Upper lobe of right lung (tissue), 1 donor: Measurements from ENCODE around the gene ZSCAN22. TPM values are rescaled to one million over a fixed set of nuclear protein-coding genes. Genes with fewer than 3 reads are reported as not detected.

Experiments used
- ATAC-seq: fragments of 200-7000 bp; cut with Tn5 transposase; one replicate; pipeline ENCODE4 v1.9.1; 2020; ENCODE audit warnings: mild to moderate bottlenecking, moderate library complexity
- DNase-seq: peaks from one replicate; pipeline ENCODE4 v3.0.0-alpha.2; 2020
- H3K27ac ChIP-seq: fragments of 200-600 bp; one replicate; pipeline ENCODE4 v1.8.0; 2022
- H3K27me3 ChIP-seq: fragments of 200-600 bp; one replicate; pipeline ENCODE4 v1.8.0; 2022; ENCODE audit warnings: mild to moderate bottlenecking
- H3K36me3 ChIP-seq: fragments of 200-600 bp; one replicate; pipeline ENCODE4 v1.8.0; 2022
- H3K4me1 ChIP-seq: fragments of 200-600 bp; one replicate; pipeline ENCODE4 v1.8.0; 2022
- H3K4me3 ChIP-seq: fragments of 200-600 bp; one replicate; pipeline ENCODE4 v1.8.0; 2022; ENCODE audit warnings: mild to moderate bottlenecking
- H3K9me3 ChIP-seq: fragments of 200-600 bp; one replicate; pipeline ENCODE4 v1.8.0; 2022
- CTCF ChIP-seq: fragments of 200-600 bp; IDR thresholded peaks from one replicate; pipeline ENCODE4 v1.8.0; 2022; ENCODE audit warnings: antibody characterized with exemption
- intact Hi-C: fragments of 100-400 bp; cut with DNase I; formaldehyde crosslinking; loops from one replicate; pipeline ENCODE4 v1.11.0; 2022
- total RNA-seq: library from RNA; stranded (reverse); fragmentation: NEBNext Ultra II Directional; extraction: Animal tissue kit (Norgen Biotek cat#: 25700); gene quantifications from one replicate; pipeline ENCODE4 v1.2.1, GENCODE V29; 2021
- donor health status: DM: no; HTN: yes; CAD: no; lungs with severe emphysema.

ZSCAN22 gene
- total RNA-seq, 1 donor from 2014 or later: 4.0 TPM

GRCh38 chr19:58304255-58304654 is 22.5 kb upstream of the ZSCAN22 start:
- ATAC-seq: no peak
- Histone ChIP-seq H3K36me3 (peaks cover 30% of the 10 kb centered on the region), H3K27me3 (no peaks in the 10 kb centered on the region), H3K4me3 (peak overlapping the region; percentile 91), H3K27ac (peak overlapping the region; percentile 95), H3K9me3 (no peaks in the 10 kb centered on the region), H3K4me1 (peaks cover 20% of the 10 kb centered on the region)
- DNase-seq: no peak
- intact Hi-C loops: no loop called here
- no peak for TF ChIP-seq CTCF

- peak overlapping the region; percentile 95 for H3K27ac ChIP-seq
- H3K27me3 ChIP-seq: no peaks in the 10 kb centered on the region
- DNase-seq (no peak), ATAC-seq (no peak)
- peaks cover 20% of the 10 kb centered on the region for H3K4me1 ChIP-seq
- TF ChIP-seq CTCF: no peak
- H3K36me3 ChIP-seq: peaks cover 35% of the 10 kb centered on the region
- intact Hi-C loops: no loop called here
- no peaks in the 10 kb centered on the region for H3K9me3 ChIP-seq
- H3K4me3 ChIP-seq: peak overlapping the region; percentile 91
These were observed 22.1 kb upstream of the ZSCAN22 start for GRCh38 chr19:58304748-58305064.

- intact Hi-C loops: no loop called here
- peak within 1 kb of the TSS; percentile 91 for H3K4me3 ChIP-seq
- H3K27me3 ChIP-seq: no peaks in the 10 kb centered on the region
- ATAC-seq: peak; percentile 100
- peaks cover 36% of the 10 kb centered on the region for H3K36me3 ChIP-seq
- H3K27ac ChIP-seq: peak within 1 kb of the TSS; percentile 95
- no peaks in the 10 kb centered on the region for H3K9me3 ChIP-seq
- no peak for TF ChIP-seq CTCF
- DNase-seq: peak; percentile 98
- peaks cover 20% of the 10 kb centered on the region for H3K4me1 ChIP-seq
These were observed 21.5 kb upstream of the ZSCAN22 start, which contains the start of gene ERVK3-1 for GRCh38 chr19:58305065-58305931. Gene ERVK3-1 (plus strand): TSS chr19:58305377. CDS start chr19:58312169, 6,792 bp downstream.

- intact Hi-C loops: no loop called here
- no peak for TF ChIP-seq CTCF
- Histone ChIP-seq H3K9me3 (no peaks in the 10 kb centered on the region), H3K27ac (peak overlapping the region; percentile 95), H3K4me3 (peak overlapping the region; percentile 91), H3K36me3 (peaks cover 30% of the 10 kb centered on the region), H3K27me3 (no peaks in the 10 kb centered on the region), H3K4me1 (peaks cover 20% of the 10 kb centered on the region)
- DNase-seq: no peak
- no peak for ATAC-seq
These were observed 20.9 kb upstream of the ZSCAN22 start for GRCh38 chr19:58305932-58306323.

GRCh38 chr19:58307736-58308135 is 19.1 kb upstream of the ZSCAN22 start:
- no peak overlapping the region for H3K27ac ChIP-seq
- no peaks in the 10 kb centered on the region for H3K9me3 ChIP-seq
- H3K27me3 ChIP-seq: no peaks in the 10 kb centered on the region
- no peak for TF ChIP-seq CTCF
- intact Hi-C loops: no loop called here
- peaks cover 38% of the 10 kb centered on the region for H3K36me3 ChIP-seq
- peaks cover 20% of the 10 kb centered on the region for H3K4me1 ChIP-seq
- no peak overlapping the region for H3K4me3 ChIP-seq
- ATAC-seq: no peak
- DNase-seq: no peak
